Uterus (tissue), 4 donors: ENCODE results near the gene MRGPRE. TPM values are rescaled to one million over a fixed set of nuclear protein-coding genes. Genes with fewer than 3 reads are reported as not detected.

Experiments
- DNase-seq, 2 donors: peaks; one replicate each; pipeline ENCODE4 v3.0.0-alpha.2; 2019 to 2020
- H3K27ac ChIP-seq, 2 donors: fragments of 200-600 bp; sonication (generic); 1 replicate in 1 of 2; 2 replicates in 1 of 2; pipeline ENCODE4 v1.5.1; 2016 to 2018
- H3K27me3 ChIP-seq, 2 donors: fragments of 200-600 bp; sonication (generic); one replicate each; pipeline ENCODE4 v1.5.1; 2018 to 2019; ENCODE audit warnings: control low read depth in 1 of 2
- H3K36me3 ChIP-seq, 2 donors: fragments of 200-600 bp; sonication (generic); one replicate each; pipeline ENCODE4 v1.5.1; 2019; ENCODE audit warnings: control low read depth in 1 of 2
- H3K4me1 ChIP-seq, 2 donors: fragments of 200-600 bp; sonication (generic); one replicate each; pipeline ENCODE4 v1.5.1; 2018 to 2019; ENCODE audit warnings: control low read depth in 1 of 2
- H3K4me3 ChIP-seq, 2 donors: fragments of 200-600 bp; sonication (generic); 1 replicate in 1 of 2; 2 replicates in 1 of 2; pipeline ENCODE4 v1.5.1; 2018 to 2019; ENCODE audit warnings: mild to moderate bottlenecking in 1 of 2
- H3K9me3 ChIP-seq, 2 donors: fragments of 200-600 bp; sonication (generic); one replicate each; pipeline ENCODE4 v1.5.1; 2019; ENCODE audit warnings: control low read depth in 1 of 2
- CTCF ChIP-seq, 4 experiments: fragments of 200-600 bp in 2 of 4; fragments of 450-650 bp in 2 of 4; sonication (generic) in 2 of 4; IDR thresholded peaks; one replicate each; pipeline ENCODE4 v1.5.1; 2016 to 2019; ENCODE audit warnings: antibody characterized with exemption in 4 of 4, mild to moderate bottlenecking in 2 of 4, moderate library complexity in 1 of 4
- POLR2A ChIP-seq, 2 donors: fragments of 450-650 bp; IDR thresholded peaks; one replicate each; pipeline ENCODE4 v1.6.1; 2016; ENCODE audit warnings: antibody characterized with exemption in 2 of 2, mild to moderate bottlenecking in 1 of 2, moderate library complexity in 1 of 2
- intact Hi-C: fragments of 100-400 bp; cut with DNase I; formaldehyde crosslinking; loops from one replicate; pipeline ENCODE4 v1.15.1; 2023; ENCODE audit warnings: low total_unique reads
- total RNA-seq, 4 donors: library from RNA; depleted of rRNA in 3 of 4; stranded (reverse); fragments of >200 nt in 3 of 4; gene quantifications; one replicate each; pipeline versions ENCODE4 v1.1.0 to v1.2.4, GENCODE V29; 2014 to 2023
- donor health status: DM: yes; HTN: yes; CAD: no.

Gene MRGPRE
- total RNA-seq, 4 donors from 2014 or later, result 0.28 to 1.5 TPM; not detected in 2

GRCh38 chr11:3188496-3189195 lies 43.6 kb downstream of the MRGPRE start:
- H3K27me3 ChIP-seq, result no peaks in the 10 kb centered on the region

GRCh38 chr11:3186166-3186953 lies 45.9 kb downstream of the MRGPRE start:
- DNase-seq, result no peak
- Histone ChIP-seq H3K4me1 (no peaks in the 10 kb centered on the region), H3K9me3 (no peaks in the 10 kb centered on the region), H3K27me3 (no peaks in the 10 kb centered on the region), H3K27ac (no peak overlapping the region), H3K36me3 (no peaks in the 10 kb centered on the region), H3K4me3 (no peak overlapping the region)
- intact Hi-C loops, result no loop called here
- TF ChIP-seq CTCF (IDR thresholded peaks at IDR 0.05) (no peak), POLR2A (IDR thresholded peaks at IDR 0.05) (no peak)

More at GRCh38 chr11:3188496-3189195, 43.6 kb downstream of the MRGPRE start:
- no peaks in the 10 kb centered on the region for H3K36me3 ChIP-seq
- DNase-seq, result no peak
- H3K9me3 ChIP-seq, result no peaks in the 10 kb centered on the region
- intact Hi-C loops, result no loop called here
- H3K4me3 ChIP-seq, result no peak overlapping the region
- TF ChIP-seq POLR2A (IDR thresholded peaks at IDR 0.05), result no peak
- no peak for TF ChIP-seq CTCF (IDR thresholded peaks at IDR 0.05)
- H3K27ac ChIP-seq, result no peak overlapping the region
- H3K4me1 ChIP-seq, result no peaks in the 10 kb centered on the region

- Histone ChIP-seq H3K4me3 (no peak overlapping the region), H3K9me3 (no peaks in the 10 kb centered on the region), H3K36me3 (no peaks in the 10 kb centered on the region), H3K27me3 (no peaks in the 10 kb centered on the region), H3K4me1 (no peaks in the 10 kb centered on the region), H3K27ac (no peak overlapping the region)
- TF ChIP-seq POLR2A (IDR thresholded peaks at IDR 0.05) (no peak), CTCF (IDR thresholded peaks at IDR 0.05) (no peak)
- intact Hi-C loops, result no loop called here
- no peak for DNase-seq
These were observed 47.4 kb downstream of the MRGPRE start for GRCh38 chr11:3184732-3185347.

GRCh38 chr11:3183523-3183922 lies 48.7 kb downstream of the MRGPRE start:
- Histone ChIP-seq H3K36me3 (no peaks in the 10 kb centered on the region), H3K4me3 (no peak overlapping the region), H3K4me1 (no peaks in the 10 kb centered on the region), H3K27ac (no peak overlapping the region), H3K27me3 (no peaks in the 10 kb centered on the region), H3K9me3 (no peaks in the 10 kb centered on the region)
- intact Hi-C loops, result no loop called here
- TF ChIP-seq CTCF (IDR thresholded peaks at IDR 0.05) (no peak), POLR2A (IDR thresholded peaks at IDR 0.05) (no peak)
- DNase-seq, result no peak

- H3K4me1 ChIP-seq, result no peaks in the 10 kb centered on the region
- no peaks in the 10 kb centered on the region for H3K27me3 ChIP-seq
- no peaks in the 10 kb centered on the region for H3K9me3 ChIP-seq
- no peak overlapping the region for H3K4me3 ChIP-seq
- H3K27ac ChIP-seq, result no peak overlapping the region
- TF ChIP-seq POLR2A (IDR thresholded peaks at IDR 0.05), result no peak
- TF ChIP-seq CTCF (IDR thresholded peaks at IDR 0.05), result no peak
- H3K36me3 ChIP-seq, result no peaks in the 10 kb centered on the region
- DNase-seq, result no peak
- intact Hi-C loops, result no loop called here
These were observed 49.8 kb downstream of the MRGPRE start for GRCh38 chr11:3182462-3182852.
